OCI-M1 (cell line): Measurements from ENCODE around the gene ZNF92.
A peak's percentile ranks its signal among the peaks of the same experiment; 100 is the strongest.
"Not testable (repeated sequence)": the region's sequence is repeated elsewhere in the genome, so short reads cannot be mapped to it uniquely, and the experiment has no call there.

Experiments
- DNase-seq: peaks from one replicate; lab custom pipeline; 2025; lab: John Stamatoyannopoulos, UW

Gene ZNF92

GRCh38 chr7:65423286-65423685, 49.6 kb downstream of the ZNF92 start:
- DNase-seq: not testable (repeated sequence)

- DNase-seq: no peak
These were observed 56.1 kb downstream of the ZNF92 start for GRCh38 chr7:65429642-65430343.

GRCh38 chr7:65430344-65431186, 56.9 kb downstream of the ZNF92 start:
- DNase-seq: no peak

GRCh38 chr7:65434307-65434706, 60.7 kb downstream of the ZNF92 start:
- no peak for DNase-seq

GRCh38 chr7:65436163-65436562, 62.5 kb downstream of the ZNF92 start:
- DNase-seq: no peak

GRCh38 chr7:65438598-65438997, 64.9 kb downstream of the ZNF92 start:
- DNase-seq: peak; percentile 72

GRCh38 chr7:65441010-65441409, 67.4 kb downstream of the ZNF92 start:
- no peak for DNase-seq

GRCh38 chr7:65444205-65444842, 70.7 kb downstream of the ZNF92 start:
- DNase-seq: no peak

- DNase-seq: no peak
These were observed 71.5 kb downstream of the ZNF92 start for GRCh38 chr7:65444899-65445823.

GRCh38 chr7:65447041-65447440, 73.4 kb downstream of the ZNF92 start:
- peak; percentile 68 for DNase-seq

- no peak for DNase-seq
These were observed 75.3 kb downstream of the ZNF92 start for GRCh38 chr7:65448816-65449504.

GRCh38 chr7:65449505-65449852, 75.8 kb downstream of the ZNF92 start:
- DNase-seq: no peak
